CD4-positive, alpha-beta T cell (primary cell): Measurements from ENCODE around the gene PHF14. TPM values are rescaled to one million over a fixed set of nuclear protein-coding genes. Genes with fewer than 3 reads are reported as not detected.

ENCODE experiments used
- ATAC-seq: fragments of 200-7000 bp; cut with Tn5 transposase; one replicate; pipeline ENCODE4 v1.10.0; 2022; ENCODE audit warnings: mild to moderate bottlenecking; ENCODE audit not compliant: poor library complexity
- CTCF ChIA-PET: fragments of 350-600 bp; sonication (Branson Sonifier 250); formaldehyde crosslinking; loops from one replicate; lab custom pipeline; 2021; ENCODE audit warnings: antibody characterized with exemption, inconsistent platforms; lab: Charles Lee
- POLR2A ChIA-PET: fragments of 350-600 bp; sonication (Branson Sonifier 250); formaldehyde crosslinking; loops from one replicate; lab custom pipeline; 2021; ENCODE audit warnings: antibody characterized with exemption, inconsistent platforms; lab: Charles Lee
- DNase-seq, 14 experiments: peaks; one replicate each; pipeline ENCODE4 v3.0.0-alpha.2; 2013 to 2020; ENCODE audit warnings: mixed read lengths in 2 of 14
- H3K27ac ChIP-seq, 2 donors: one replicate each; pipeline versions ENCODE4 v1.5.1 to v1.7.0; 2013; ENCODE audit warnings: low read length in 2 of 2, low read depth in 1 of 2, mild to moderate bottlenecking in 1 of 2
- H3K27me3 ChIP-seq, 2 experiments: 1 replicate in 1 of 2; 2 replicates in 1 of 2; pipeline versions ENCODE4 v1.6.1 to v1.7.0; 2013; ENCODE audit warnings: low read length in 2 of 2, control low read depth in 1 of 2, mild to moderate bottlenecking in 1 of 2, moderate library complexity in 1 of 2; ENCODE audit not compliant: insufficient read depth in 2 of 2, control insufficient read depth in 1 of 2
- H3K36me3 ChIP-seq: one replicate; pipeline ENCODE4 v1.6.1; 2013; ENCODE audit warnings: low read length, control low read depth; ENCODE audit not compliant: insufficient read depth
- H3K4me1 ChIP-seq: one replicate; pipeline ENCODE4 v1.6.1; 2013; ENCODE audit warnings: low read length, control low read depth; ENCODE audit not compliant: insufficient read depth
- H3K4me3 ChIP-seq: one replicate; pipeline ENCODE4 v1.5.1; 2013; ENCODE audit warnings: mild to moderate bottlenecking, low read length, moderate library complexity
- H3K9me3 ChIP-seq, 2 experiments: 1 replicate in 1 of 2; 2 replicates in 1 of 2; pipeline versions ENCODE4 v1.6.1 to v1.7.0; 2013; ENCODE audit warnings: low read length in 2 of 2, mild to moderate bottlenecking in 2 of 2, control low read depth in 1 of 2, moderate library complexity in 1 of 2; ENCODE audit not compliant: control insufficient read depth in 1 of 2, insufficient read depth in 1 of 2
- H3K27ac Mint-ChIP-seq: one replicate; pipeline ENCODE4 v1.8.0; 2020; ENCODE audit warnings: mixed read lengths
- H3K27me3 Mint-ChIP-seq: one replicate; pipeline ENCODE4 v1.8.0; 2021; ENCODE audit warnings: mixed read lengths
- H3K36me3 Mint-ChIP-seq: one replicate; pipeline ENCODE4 v1.8.0; 2021; ENCODE audit warnings: low read depth, mixed read lengths
- H3K4me1 Mint-ChIP-seq: one replicate; pipeline ENCODE4 v1.8.0; 2021; ENCODE audit warnings: low read depth, mixed read lengths
- H3K4me3 Mint-ChIP-seq: one replicate; pipeline ENCODE4 v1.8.0; 2020; ENCODE audit warnings: mild to moderate bottlenecking, mixed read lengths
- H3K9me3 Mint-ChIP-seq: one replicate; pipeline ENCODE4 v1.8.0; 2020; ENCODE audit warnings: mixed read lengths
- CTCF ChIP-seq: fragments of 200-600 bp; IDR thresholded peaks from one replicate; pipeline ENCODE4 v1.8.0; 2022; ENCODE audit warnings: antibody characterized with exemption, mild to moderate bottlenecking
- intact Hi-C, 2 experiments: fragments of 100-400 bp; cut with DNase I in 1 of 2; cut with micrococcal nuclease in 1 of 2; formaldehyde crosslinking; loops; one replicate each; pipeline versions ENCODE4 v1.15.1 to v1.9.0; 2023 to 2025; cut with DNase I, micrococcal nuclease
- total RNA-seq, 174 experiments: library from RNA in 2 of 174; stranded (reverse) in 2 of 174; gene quantifications; one replicate each; pipeline ENCODE4 v1.2.3 and lab custom pipeline; 2021 to 2026

PHF14 gene
- total RNA-seq, 2 experiments from 2014 or later, result 23.1 TPM

GRCh38 chr7:11191574-11192220 lies 218.0 kb downstream of the PHF14 start:
- Histone ChIP-seq H3K9me3 (no peaks in the 10 kb centered on the region), H3K4me1 (no peaks in the 10 kb centered on the region), H3K36me3 (no peaks in the 10 kb centered on the region), H3K27me3 (no peaks in the 10 kb centered on the region), H3K4me3 (no peak overlapping the region), H3K27ac (no peak overlapping the region)
- intact Hi-C loops, result no loop called here
- Mint-ChIP-seq H3K27me3 (peaks cover 1% of the 10 kb centered on the region), H3K27ac (no peak overlapping the region), H3K4me3 (no peak overlapping the region), H3K9me3 (no peaks in the 10 kb centered on the region), H3K4me1 (no peaks in the 10 kb centered on the region), H3K36me3 (no peaks in the 10 kb centered on the region)
- no peak for ATAC-seq
- no peak for DNase-seq
- ChIA-PET POLR2A (no interaction called here), CTCF (no interaction called here)
- TF ChIP-seq CTCF, result no peak

GRCh38 chr7:11192506-11192905 lies 218.8 kb downstream of the PHF14 start:
- no peak for DNase-seq
- Mint-ChIP-seq H3K4me1 (no peaks in the 10 kb centered on the region), H3K36me3 (no peaks in the 10 kb centered on the region), H3K4me3 (no peak overlapping the region), H3K27me3 (no peaks in the 10 kb centered on the region), H3K27ac (no peak overlapping the region), H3K9me3 (no peaks in the 10 kb centered on the region)
- H3K27ac ChIP-seq, result no peak overlapping the region
- no peak for TF ChIP-seq CTCF
- intact Hi-C loops, result no loop called here
- ATAC-seq, result no peak
- ChIA-PET CTCF (no interaction called here), POLR2A (no interaction called here)
- no peaks in the 10 kb centered on the region for H3K27me3 ChIP-seq
- H3K4me3 ChIP-seq, result no peak overlapping the region
- no peaks in the 10 kb centered on the region for H3K4me1 ChIP-seq
- H3K36me3 ChIP-seq, result no peaks in the 10 kb centered on the region
- no peaks in the 10 kb centered on the region for H3K9me3 ChIP-seq

GRCh38 chr7:11193131-11193867 lies 219.6 kb downstream of the PHF14 start:
- no peaks in the 10 kb centered on the region for H3K9me3 Mint-ChIP-seq
- CTCF ChIA-PET, result no interaction called here

More at GRCh38 chr7:11193131-11193867, 219.6 kb downstream of the PHF14 start:
- POLR2A ChIA-PET, result no interaction called here
- Histone ChIP-seq H3K27me3 (no peaks in the 10 kb centered on the region), H3K27ac (no peak overlapping the region), H3K4me3 (no peak overlapping the region), H3K9me3 (no peaks in the 10 kb centered on the region), H3K4me1 (no peaks in the 10 kb centered on the region), H3K36me3 (no peaks in the 10 kb centered on the region)
- no peaks in the 10 kb centered on the region for H3K4me1 Mint-ChIP-seq
- intact Hi-C loops, result no loop called here
- no peak for DNase-seq
- no peaks in the 10 kb centered on the region for H3K36me3 Mint-ChIP-seq
- H3K27ac Mint-ChIP-seq, result no peak overlapping the region
- no peak overlapping the region for H3K4me3 Mint-ChIP-seq
- no peak for TF ChIP-seq CTCF
- no peaks in the 10 kb centered on the region for H3K27me3 Mint-ChIP-seq
- ATAC-seq, result no peak
